ENCODE results near the gene KDM4B. TPM values are rescaled to one million over a fixed set of nuclear protein-coding genes. Genes with fewer than 3 reads are reported as not detected.

KDM4B gene
- total RNA-seq, 4 donors from 2014 or later: 26.6 to 84.2 (median 39.9) TPM

GRCh38 chr19:4984438-4984990, 15.6 kb downstream of the KDM4B start:
- Histone ChIP-seq H3K36me3 (no peaks in the 10 kb centered on the region), H3K27me3 (no peaks in the 10 kb centered on the region), H3K4me3 (no peak overlapping the region), H3K9me3 (no peaks in the 10 kb centered on the region), H3K4me1 (peaks cover 7 to 36% (median 24%) of the 10 kb centered on the region in 4 donors), H3K27ac (no peak overlapping the region)
- no peak for DNase-seq
- in situ Hi-C loops (cut with MboI; ENCODE audit: low pct_ligation_motif_present in 1 of 4, low pct_unique_long_range_greater_than_20kb in 1 of 4, low sequenced_read_pairs in 3 of 4): no loop called here
- 75 to 90% methylated on average over 4 to 18 of the region's 18 CpGs for WGBS, 2 donors (ENCODE audit: low coverage in 1 of 2)
- TF ChIP-seq CTCF (IDR thresholded peaks at IDR 0.05) (no peak), EP300 (IDR thresholded peaks at IDR 0.05; ENCODE audit: low read depth) (no peak), POLR2AphosphoS5 (IDR thresholded peaks at IDR 0.05) (no peak), POLR2A (IDR thresholded peaks at IDR 0.05) (no peak)
- intact Hi-C loops (cut with DNase I; ENCODE audit: low total_unique reads): loop anchor here (10.0 kb wide), 1 partner anchor 50 kb away; no protein-coding TSS in a partner anchor

- in situ Hi-C loops (cut with MboI; ENCODE audit: low pct_ligation_motif_present in 1 of 4, low pct_unique_long_range_greater_than_20kb in 1 of 4, low sequenced_read_pairs in 3 of 4): no loop called here
- Histone ChIP-seq H3K9me3 (no peaks in the 10 kb centered on the region), H3K4me3 (no peak overlapping the region), H3K27ac (no peak overlapping the region), H3K36me3 (no peaks in the 10 kb centered on the region), H3K4me1 (peaks cover 7 to 33% (median 22%) of the 10 kb centered on the region in 4 donors), H3K27me3 (no peaks in the 10 kb centered on the region)
- TF ChIP-seq EP300 (IDR thresholded peaks at IDR 0.05; ENCODE audit: low read depth) (no peak), CTCF (IDR thresholded peaks at IDR 0.05) (no peak)
- intact Hi-C loops (cut with DNase I; ENCODE audit: low total_unique reads): loop anchor here (10.0 kb wide), 1 partner anchor 49 kb away; no protein-coding TSS in a partner anchor
- DNase-seq: no peak
- 87% methylated on average over 22 of the region's 22 CpGs; no CpG with 5 or more reads in 1 of the 2 donors for WGBS, 2 donors (ENCODE audit: low coverage in 1 of 2)
Observed at GRCh38 chr19:4985551-4985991, 16.7 kb downstream of the KDM4B start.

- Histone ChIP-seq H3K4me1 (peaks cover 7 to 33% (median 19%) of the 10 kb centered on the region in 4 donors), H3K27ac (no peak overlapping the region), H3K36me3 (no peaks in the 10 kb centered on the region), H3K4me3 (no peak overlapping the region), H3K9me3 (no peaks in the 10 kb centered on the region), H3K27me3 (no peaks in the 10 kb centered on the region)
- in situ Hi-C loops (cut with MboI; ENCODE audit: low pct_ligation_motif_present in 1 of 4, low pct_unique_long_range_greater_than_20kb in 1 of 4, low sequenced_read_pairs in 3 of 4): no loop called here
- 93% methylated on average over 19 of the region's 19 CpGs; no CpG with 5 or more reads in 1 of the 2 donors for WGBS, 2 donors (ENCODE audit: low coverage in 1 of 2)
- intact Hi-C loops (cut with DNase I; ENCODE audit: low total_unique reads): loop anchor here (10.0 kb wide), 1 partner anchor 49 kb away; no protein-coding TSS in a partner anchor
- no peak for TF ChIP-seq CTCF (IDR thresholded peaks at IDR 0.05)
- TF ChIP-seq EP300 (IDR thresholded peaks at IDR 0.05; ENCODE audit: low read depth): no peak
- no peak for TF ChIP-seq POLR2A (IDR thresholded peaks at IDR 0.05)
- TF ChIP-seq POLR2AphosphoS5 (IDR thresholded peaks at IDR 0.05): no peak
- DNase-seq: no peak
Observed at GRCh38 chr19:4986056-4986455, 17.1 kb downstream of the KDM4B start.

- TF ChIP-seq CTCF (IDR thresholded peaks at IDR 0.05) (no peak), POLR2AphosphoS5 (IDR thresholded peaks at IDR 0.05) (no peak), EP300 (IDR thresholded peaks at IDR 0.05; ENCODE audit: low read depth) (no peak), POLR2A (IDR thresholded peaks at IDR 0.05) (no peak)
Observed at GRCh38 chr19:4986471-4986891, 17.6 kb downstream of the KDM4B start.

More at GRCh38 chr19:4986471-4986891, 17.6 kb downstream of the KDM4B start:
- in situ Hi-C loops (cut with MboI; ENCODE audit: low pct_ligation_motif_present in 1 of 4, low pct_unique_long_range_greater_than_20kb in 1 of 4, low sequenced_read_pairs in 3 of 4): no loop called here
- Histone ChIP-seq H3K27me3 (no peaks in the 10 kb centered on the region), H3K27ac (no peak overlapping the region), H3K9me3 (no peaks in the 10 kb centered on the region), H3K4me1 (peaks cover 7 to 33% (median 18%) of the 10 kb centered on the region in 4 donors), H3K36me3 (no peaks in the 10 kb centered on the region), H3K4me3 (no peak overlapping the region)
- WGBS, 2 donors (ENCODE audit: low coverage in 1 of 2): 94% methylated on average over 17 of the region's 19 CpGs; no CpG with 5 or more reads in 1 of the 2 donors
- DNase-seq: no peak
- intact Hi-C loops (cut with DNase I; ENCODE audit: low total_unique reads): loop anchor here (10.0 kb wide), 1 partner anchor 48 kb away; no protein-coding TSS in a partner anchor

All from transverse colon (tissue), 4 donors.